Left ventricle myocardium inferior (tissue), 1 donor: ENCODE results near the gene ACAD9. TPM values are rescaled to one million over a fixed set of nuclear protein-coding genes. Genes with fewer than 3 reads are reported as not detected.

ENCODE experiments used
- DNase-seq: peaks from one replicate; pipeline ENCODE4 v3.0.0-alpha.2; 2020
- H3K27ac ChIP-seq: fragments of 200-600 bp; replicated peaks from 2 replicates; pipeline ENCODE4 v1.8.0; 2021
- H3K27me3 ChIP-seq: fragments of 200-600 bp; 2 replicates; pipeline ENCODE4 v1.8.0; 2021; ENCODE audit warnings: low read depth
- H3K36me3 ChIP-seq: fragments of 200-600 bp; 2 replicates; pipeline ENCODE4 v1.8.0; 2021
- H3K4me1 ChIP-seq: fragments of 200-600 bp; 2 replicates; pipeline ENCODE4 v1.8.0; 2021
- H3K4me3 ChIP-seq: fragments of 200-600 bp; 2 replicates; pipeline ENCODE4 v1.8.0; 2021; ENCODE audit warnings: mild to moderate bottlenecking, moderate library complexity
- H3K9me3 ChIP-seq: fragments of 200-600 bp; replicated peaks from 2 replicates; pipeline ENCODE4 v1.8.0; 2021
- CTCF ChIP-seq: fragments of 200-600 bp; IDR thresholded peaks from 2 replicates; pipeline ENCODE4 v1.8.0; 2021; ENCODE audit warnings: antibody characterized with exemption, mild to moderate bottlenecking, borderline replicate concordance
- intact Hi-C: fragments of 100-400 bp; cut with micrococcal nuclease; formaldehyde crosslinking; loops from one replicate; pipeline ENCODE4 v1.11.0; 2022
- total RNA-seq: library from RNA; stranded (reverse); fragmentation: NEBNext Ultra II Directional; extraction: Animal tissue kit (Norgen Biotek cat#: 25700); gene quantifications from one replicate; pipeline ENCODE4 v1.2.1, GENCODE V29; 2021
- donor health status: DM: no; HTN: yes; CAD: no; lungs with severe emphysema.

Gene ACAD9
- total RNA-seq, 1 donor from 2014 or later = 35.9 TPM

- no peaks in the 10 kb centered on the region for H3K9me3 ChIP-seq
- DNase-seq = no peak
- peaks cover 97% of the 10 kb centered on the region for H3K36me3 ChIP-seq
- no peak overlapping the region for H3K4me3 ChIP-seq
- TF ChIP-seq CTCF = no peak
- H3K27me3 ChIP-seq = no peaks in the 10 kb centered on the region
- intact Hi-C loops = no loop called here
- no peak overlapping the region for H3K27ac ChIP-seq
- peaks cover 18% of the 10 kb centered on the region for H3K4me1 ChIP-seq
Observed at GRCh38 chr3:128906804-128907525, 27.5 kb downstream of the ACAD9 start.

- peaks cover 25% of the 10 kb centered on the region for H3K4me1 ChIP-seq
- H3K4me3 ChIP-seq = no peak overlapping the region
- no peak overlapping the region for H3K27ac ChIP-seq
- no peak for DNase-seq
- no peaks in the 10 kb centered on the region for H3K9me3 ChIP-seq
- intact Hi-C loops = no loop called here
- H3K36me3 ChIP-seq = peaks cover 97% of the 10 kb centered on the region
- no peak for TF ChIP-seq CTCF
- no peaks in the 10 kb centered on the region for H3K27me3 ChIP-seq
Observed at GRCh38 chr3:128907706-128908445, 28.5 kb downstream of the ACAD9 start.

- DNase-seq = no peak
- H3K27ac ChIP-seq = no peak overlapping the region
- intact Hi-C loops = no loop called here
- no peaks in the 10 kb centered on the region for H3K27me3 ChIP-seq
- H3K36me3 ChIP-seq = peaks cover 97% of the 10 kb centered on the region
- no peaks in the 10 kb centered on the region for H3K9me3 ChIP-seq
- TF ChIP-seq CTCF = no peak
- H3K4me1 ChIP-seq = peaks cover 25% of the 10 kb centered on the region
- no peak overlapping the region for H3K4me3 ChIP-seq
Observed at GRCh38 chr3:128908951-128909350, 29.5 kb downstream of the ACAD9 start.

- DNase-seq = no peak
- H3K27me3 ChIP-seq = no peaks in the 10 kb centered on the region
- H3K9me3 ChIP-seq = no peaks in the 10 kb centered on the region
- H3K27ac ChIP-seq = peak overlapping the region; percentile 86
- peaks cover 25% of the 10 kb centered on the region for H3K4me1 ChIP-seq
- TF ChIP-seq CTCF = no peak
- no peak overlapping the region for H3K4me3 ChIP-seq
- intact Hi-C loops = no loop called here
- H3K36me3 ChIP-seq = peaks cover 97% of the 10 kb centered on the region
Observed at GRCh38 chr3:128910006-128910405, 30.6 kb downstream of the ACAD9 start.

GRCh38 chr3:128911911-128912310 lies 32.5 kb downstream of the ACAD9 start:
- Histone ChIP-seq H3K27ac (peak overlapping the region; percentile 86), H3K27me3 (no peaks in the 10 kb centered on the region), H3K36me3 (peaks cover 91% of the 10 kb centered on the region), H3K4me3 (no peak overlapping the region), H3K9me3 (no peaks in the 10 kb centered on the region), H3K4me1 (peaks cover 25% of the 10 kb centered on the region)
- peak; percentile 66 for DNase-seq
- intact Hi-C loops = no loop called here
- TF ChIP-seq CTCF = no peak
